MM.1S (cell line): ENCODE results near the gene UCHL5.
A peak's percentile ranks its signal among the peaks of the same experiment; 100 is the strongest.

Experiments
- DNase-seq: peaks from one replicate; pipeline ENCODE4 v3.0.0-alpha.2; 2015
- H2AFZ ChIP-seq: fragments of 300-600 bp; sonication (generic); 2 replicates; pipeline ENCODE4 v1.6.0; 2016; ENCODE audit warnings: antibody characterized with exemption, low read length
- H3F3A ChIP-seq: fragments of 300-600 bp; sonication (generic); 2 replicates; pipeline ENCODE4 v1.6.1; 2016; ENCODE audit warnings: mild to moderate bottlenecking, antibody characterized with exemption, low read length, moderate library complexity, mixed read lengths; ENCODE audit not compliant: insufficient read depth
- H3K27ac ChIP-seq: fragments of 300-600 bp; sonication (generic); 2 replicates; pipeline ENCODE4 v1.5.1; 2016; ENCODE audit warnings: mild to moderate bottlenecking, low read length
- H3K27me3 ChIP-seq: fragments of 300-600 bp; sonication (generic); replicated peaks from 2 replicates; pipeline ENCODE4 v1.6.0; 2016; ENCODE audit warnings: low read length; ENCODE audit not compliant: insufficient read depth
- H3K36me3 ChIP-seq: fragments of 300-600 bp; sonication (generic); replicated peaks from 2 replicates; pipeline ENCODE4 v1.6.1; 2016; ENCODE audit warnings: mild to moderate bottlenecking, low read length, mixed read lengths; ENCODE audit not compliant: insufficient read depth
- H3K4me1 ChIP-seq: fragments of 300-600 bp; sonication (generic); 2 replicates; pipeline ENCODE4 v1.6.1; 2016; ENCODE audit warnings: low read length, mixed read lengths
- H3K4me2 ChIP-seq: fragments of 300-600 bp; sonication (generic); 2 replicates; pipeline ENCODE4 v1.6.0; 2016; ENCODE audit warnings: low read depth, low read length
- H3K4me3 ChIP-seq: fragments of 300-600 bp; sonication (generic); 2 replicates; pipeline ENCODE4 v1.5.1; 2016; ENCODE audit warnings: low read length, mixed read lengths
- H3K79me2 ChIP-seq: fragments of 300-600 bp; sonication (generic); 2 replicates; pipeline ENCODE4 v1.6.1; 2016; ENCODE audit warnings: mixed run types, low read length, mixed read lengths
- H3K9ac ChIP-seq: fragments of 300-600 bp; sonication (generic); 2 replicates; pipeline ENCODE4 v1.6.1; 2016; ENCODE audit warnings: low read length, mixed read lengths
- H3K9me2 ChIP-seq: fragments of 300-600 bp; sonication (generic); replicated peaks from 2 replicates; pipeline ENCODE4 v1.6.1; 2016; ENCODE audit warnings: mild to moderate bottlenecking, low read length, mixed read lengths; ENCODE audit not compliant: insufficient read depth
- H3K9me3 ChIP-seq: fragments of 300-600 bp; sonication (generic); replicated peaks from 2 replicates; pipeline ENCODE4 v1.6.1; 2016; ENCODE audit warnings: mild to moderate bottlenecking, low read length, mixed read lengths; ENCODE audit not compliant: insufficient read depth
- H4K20me1 ChIP-seq: fragments of 300-600 bp; sonication (generic); 2 replicates; pipeline ENCODE4 v1.6.1; 2016; ENCODE audit warnings: mild to moderate bottlenecking, low read length, moderate library complexity, mixed read lengths; ENCODE audit not compliant: insufficient read depth
- EZH2 ChIP-seq: fragments of 300-600 bp; sonication (generic); optimal IDR thresholded peaks from 2 replicates; pipeline ENCODE3; 2017; ENCODE audit warnings: low read depth, mild to moderate bottlenecking, antibody characterized with exemption, low read length, mixed read lengths
- EZH2phosphoT487 ChIP-seq: fragments of 300-600 bp; sonication (generic); IDR thresholded peaks from 2 replicates; pipeline ENCODE4 v1.6.1; 2018; ENCODE audit warnings: antibody characterized with exemption, low read length
- TF ChIP-seq, protein P1 (sequence below): fragments of 300-600 bp; sonication (generic); IDR thresholded peaks from 2 replicates; pipeline ENCODE4 v1.5.1; 2016; ENCODE audit warnings: antibody characterized with exemption, low read length, mixed read lengths

The UCHL5 gene

GRCh38 chr1:193083365-193084088 lies 24.4 kb upstream of the UCHL5 start:
- peaks cover 18% of the 10 kb centered on the region for H3F3A ChIP-seq
- peak overlapping the region; percentile 40 for H3K4me3 ChIP-seq
- TF ChIP-seq, protein P1, sequence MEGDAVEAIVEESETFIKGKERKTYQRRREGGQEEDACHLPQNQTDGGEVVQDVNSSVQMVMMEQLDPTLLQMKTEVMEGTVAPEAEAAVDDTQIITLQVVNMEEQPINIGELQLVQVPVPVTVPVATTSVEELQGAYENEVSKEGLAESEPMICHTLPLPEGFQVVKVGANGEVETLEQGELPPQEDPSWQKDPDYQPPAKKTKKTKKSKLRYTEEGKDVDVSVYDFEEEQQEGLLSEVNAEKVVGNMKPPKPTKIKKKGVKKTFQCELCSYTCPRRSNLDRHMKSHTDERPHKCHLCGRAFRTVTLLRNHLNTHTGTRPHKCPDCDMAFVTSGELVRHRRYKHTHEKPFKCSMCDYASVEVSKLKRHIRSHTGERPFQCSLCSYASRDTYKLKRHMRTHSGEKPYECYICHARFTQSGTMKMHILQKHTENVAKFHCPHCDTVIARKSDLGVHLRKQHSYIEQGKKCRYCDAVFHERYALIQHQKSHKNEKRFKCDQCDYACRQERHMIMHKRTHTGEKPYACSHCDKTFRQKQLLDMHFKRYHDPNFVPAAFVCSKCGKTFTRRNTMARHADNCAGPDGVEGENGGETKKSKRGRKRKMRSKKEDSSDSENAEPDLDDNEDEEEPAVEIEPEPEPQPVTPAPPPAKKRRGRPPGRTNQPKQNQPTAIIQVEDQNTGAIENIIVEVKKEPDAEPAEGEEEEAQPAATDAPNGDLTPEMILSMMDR: no peak
- TF ChIP-seq EZH2 (no peak), EZH2phosphoT487 (no peak)
- peak overlapping the region; percentile 11; the same call in 1 of the 2 replicates for H2AFZ ChIP-seq
- H3K27me3 ChIP-seq: no peaks in the 10 kb centered on the region
- no peaks in the 10 kb centered on the region for H3K9me2 ChIP-seq
- H3K36me3 ChIP-seq: peaks cover 13% of the 10 kb centered on the region
- peak overlapping the region; percentile 68 for H3K4me2 ChIP-seq
- H4K20me1 ChIP-seq: no peaks in the 10 kb centered on the region
- H3K27ac ChIP-seq: peak overlapping the region; percentile 85
- H3K9ac ChIP-seq: peak overlapping the region; percentile 62
- peaks cover 10% of the 10 kb centered on the region; the same call in 1 of the 2 replicates for H3K79me2 ChIP-seq
- peak; percentile 94 for DNase-seq
- H3K9me3 ChIP-seq: no peaks in the 10 kb centered on the region
- H3K4me1 ChIP-seq: peaks cover 23% of the 10 kb centered on the region

DNA sequence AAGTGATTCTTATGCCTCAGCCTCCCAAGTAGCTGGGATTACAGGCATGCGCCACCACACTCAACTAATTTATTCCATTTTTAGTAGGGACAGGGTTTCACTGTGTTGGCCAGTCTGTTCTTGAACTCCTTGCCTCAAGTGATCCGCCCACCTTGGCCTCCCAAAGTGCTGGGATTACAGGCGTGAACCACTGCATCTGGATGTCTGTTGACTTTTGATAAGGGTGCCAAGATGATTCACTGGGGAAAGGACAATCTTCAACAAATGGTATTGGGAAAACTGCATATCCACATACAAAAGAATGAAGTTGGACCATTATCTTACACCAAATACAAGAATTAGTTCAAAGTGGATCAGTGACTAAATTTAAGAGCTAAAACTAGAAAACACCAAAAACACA lies 20.0 kb upstream of the UCHL5 start:
- H2AFZ ChIP-seq: no peak overlapping the region
- no peaks in the 10 kb centered on the region for H4K20me1 ChIP-seq
- H3F3A ChIP-seq: peaks cover 18% of the 10 kb centered on the region
- H3K79me2 ChIP-seq: peaks cover 16% of the 10 kb centered on the region
- no peak for DNase-seq
- H3K9me3 ChIP-seq: no peaks in the 10 kb centered on the region
- H3K4me3 ChIP-seq: no peak overlapping the region
- H3K4me2 ChIP-seq: no peak overlapping the region
- TF ChIP-seq EZH2phosphoT487 (no peak), EZH2 (no peak)
- TF ChIP-seq, protein P1: no peak
- H3K4me1 ChIP-seq: peaks cover 16% of the 10 kb centered on the region
- H3K27me3 ChIP-seq: no peaks in the 10 kb centered on the region
- peaks cover 22% of the 10 kb centered on the region for H3K36me3 ChIP-seq
- H3K9me2 ChIP-seq: no peaks in the 10 kb centered on the region
- no peak overlapping the region for H3K27ac ChIP-seq
- H3K9ac ChIP-seq: no peak overlapping the region

GRCh38 chr1:193077991-193078390 lies 18.8 kb upstream of the UCHL5 start:
- H3K9ac ChIP-seq: no peak overlapping the region
- no peaks in the 10 kb centered on the region for H4K20me1 ChIP-seq
- peaks cover 22% of the 10 kb centered on the region for H3K36me3 ChIP-seq
- H3K27ac ChIP-seq: no peak overlapping the region
- no peaks in the 10 kb centered on the region for H3K9me3 ChIP-seq
- no peaks in the 10 kb centered on the region for H3K9me2 ChIP-seq
- H3K79me2 ChIP-seq: peaks cover 21% of the 10 kb centered on the region
- TF ChIP-seq EZH2 (no peak), EZH2phosphoT487 (no peak)
- TF ChIP-seq, protein P1: no peak
- peaks cover 9% of the 10 kb centered on the region for H3K4me1 ChIP-seq
- H3F3A ChIP-seq: peaks cover 9% of the 10 kb centered on the region
- no peak overlapping the region for H3K4me2 ChIP-seq
- H2AFZ ChIP-seq: no peak overlapping the region
- no peak for DNase-seq
- H3K4me3 ChIP-seq: no peak overlapping the region
- no peaks in the 10 kb centered on the region for H3K27me3 ChIP-seq
